ENCODE results near the gene SLC1A2.

DNA sequence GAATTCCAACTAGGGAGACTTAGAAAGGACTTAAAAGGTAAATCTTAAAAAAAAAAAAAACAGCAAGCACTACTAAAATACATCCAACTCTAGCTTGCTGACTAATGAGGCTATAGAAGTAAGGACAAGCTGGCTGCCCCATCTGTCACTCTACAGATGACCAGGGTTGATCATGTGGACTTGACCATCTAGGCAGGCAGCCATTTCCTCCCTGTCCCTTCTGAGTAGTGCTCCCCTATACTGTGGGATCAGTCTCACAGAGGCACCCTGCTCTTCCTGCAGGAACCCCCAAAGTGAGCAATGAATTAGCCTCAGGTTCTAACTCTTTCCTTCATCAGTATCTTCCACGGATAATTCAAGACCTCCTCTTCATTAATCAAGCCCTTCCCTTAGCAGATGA lies 12.3 kb downstream of the SLC1A2 start:
- TF ChIP-seq, protein P1, sequence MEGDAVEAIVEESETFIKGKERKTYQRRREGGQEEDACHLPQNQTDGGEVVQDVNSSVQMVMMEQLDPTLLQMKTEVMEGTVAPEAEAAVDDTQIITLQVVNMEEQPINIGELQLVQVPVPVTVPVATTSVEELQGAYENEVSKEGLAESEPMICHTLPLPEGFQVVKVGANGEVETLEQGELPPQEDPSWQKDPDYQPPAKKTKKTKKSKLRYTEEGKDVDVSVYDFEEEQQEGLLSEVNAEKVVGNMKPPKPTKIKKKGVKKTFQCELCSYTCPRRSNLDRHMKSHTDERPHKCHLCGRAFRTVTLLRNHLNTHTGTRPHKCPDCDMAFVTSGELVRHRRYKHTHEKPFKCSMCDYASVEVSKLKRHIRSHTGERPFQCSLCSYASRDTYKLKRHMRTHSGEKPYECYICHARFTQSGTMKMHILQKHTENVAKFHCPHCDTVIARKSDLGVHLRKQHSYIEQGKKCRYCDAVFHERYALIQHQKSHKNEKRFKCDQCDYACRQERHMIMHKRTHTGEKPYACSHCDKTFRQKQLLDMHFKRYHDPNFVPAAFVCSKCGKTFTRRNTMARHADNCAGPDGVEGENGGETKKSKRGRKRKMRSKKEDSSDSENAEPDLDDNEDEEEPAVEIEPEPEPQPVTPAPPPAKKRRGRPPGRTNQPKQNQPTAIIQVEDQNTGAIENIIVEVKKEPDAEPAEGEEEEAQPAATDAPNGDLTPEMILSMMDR (IDR thresholded peaks at IDR 0.05; ENCODE audit: insufficient read depth, low read length), result no peak
- TF ChIP-seq GABPA (IDR thresholded peaks at IDR 0.05; ENCODE audit: low read depth), result no peak
